H1 (cell line): ENCODE data around the gene GSTCD. TPM values are rescaled to one million over a fixed set of nuclear protein-coding genes. Genes with fewer than 3 reads are reported as not detected.

Experiments used
- CTCF ChIA-PET: fragments of 300-600 bp; sonication (Branson Sonifier 250); formaldehyde crosslinking; loops from one replicate; lab custom pipeline; 2021; ENCODE audit not compliant: partially characterized antibody; lab: Charles Lee
- POLR2A ChIA-PET: fragments of 300-600 bp; sonication (Branson Sonifier 250); formaldehyde crosslinking; loops from one replicate; lab custom pipeline; 2021; ENCODE audit warnings: inconsistent platforms; ENCODE audit not compliant: partially characterized antibody; lab: Charles Lee
- DNase-seq, 2 experiments: peaks; one replicate each; pipeline versions ENCODE4 v3.0.0 to v3.0.0-alpha.2; 2010 to 2022; ENCODE audit warnings: low spot score in 2 of 2, low read depth in 1 of 2, mixed read lengths in 1 of 2
- FAIRE-seq: peaks from 2 replicates; lab custom pipeline; 2011; peaks lifted over from hg19 to GRCh38; lab: Jason Lieb, UNC
- H2AFZ ChIP-seq: 2 replicates; pipeline ENCODE4 v1.8.1; 2012; ENCODE audit warnings: low read length, inconsistent platforms
- H2AK5ac ChIP-seq: 2 replicates; pipeline ENCODE4 v1.6.1; 2013; ENCODE audit warnings: low read depth, low read length
- H2BK120ac ChIP-seq: replicated peaks from 2 replicates; pipeline ENCODE3; 2013; ENCODE audit warnings: low read depth, low read length, inconsistent platforms
- H2BK12ac ChIP-seq: 2 replicates; pipeline ENCODE4 v1.6.1; 2013; ENCODE audit warnings: low read depth, low read length
- H2BK15ac ChIP-seq: 2 replicates; pipeline ENCODE4 v1.6.1; 2013; ENCODE audit warnings: low read length
- H2BK20ac ChIP-seq: 2 replicates; pipeline ENCODE4 v1.6.1; 2013; ENCODE audit warnings: low read length
- H2BK5ac ChIP-seq: 2 replicates; pipeline ENCODE4 v1.6.1; 2013; ENCODE audit warnings: low read depth, low read length
- H3K14ac ChIP-seq: 2 replicates; pipeline ENCODE4 v1.6.1; 2013; ENCODE audit warnings: inconsistent platforms; ENCODE audit not compliant: insufficient read length
- H3K18ac ChIP-seq: 2 replicates; pipeline ENCODE4 v1.6.1; 2013; ENCODE audit warnings: low read length; ENCODE audit errors: extremely low read depth
- H3K23ac ChIP-seq: 2 replicates; pipeline ENCODE4 v1.6.1; 2013; ENCODE audit warnings: inconsistent platforms; ENCODE audit not compliant: insufficient read length
- H3K23me2 ChIP-seq: 2 replicates; pipeline ENCODE4 v1.6.1; 2013; ENCODE audit warnings: low read depth, low read length
- H3K27ac ChIP-seq: 2 replicates; pipeline ENCODE4 v1.6.1; 2011; ENCODE audit warnings: low read depth, low read length, inconsistent platforms
- H3K27me3 ChIP-seq, 4 experiments: replicated peaks in 1 of 4; 1 replicate in 1 of 4; 2 replicates in 3 of 4; pipeline versions ENCODE4 v1.6.1 to v1.8.1; 2011 to 2013; ENCODE audit warnings: low read length in 3 of 4, mild to moderate bottlenecking in 3 of 4, inconsistent platforms in 2 of 4, mixed read lengths in 2 of 4, moderate library complexity in 1 of 4; ENCODE audit not compliant: control insufficient read depth in 3 of 4, insufficient read depth in 3 of 4; ENCODE audit errors: extremely low read depth in 1 of 4
- H3K36me3 ChIP-seq, 4 experiments: 2 replicates each; pipeline versions ENCODE4 v1.6.1 to v1.8.1; 2011 to 2013; ENCODE audit warnings: mild to moderate bottlenecking in 4 of 4, low read length in 3 of 4, moderate library complexity in 2 of 4, control low read depth in 1 of 4, inconsistent platforms in 1 of 4; ENCODE audit not compliant: insufficient read depth in 4 of 4, control insufficient read depth in 2 of 4
- H3K4ac ChIP-seq: replicated peaks from 2 replicates; pipeline ENCODE3; 2013; ENCODE audit warnings: low read length, low read depth, mixed read lengths, inconsistent platforms; ENCODE audit not compliant: insufficient read length
- H3K4me1 ChIP-seq, 4 experiments: replicated peaks in 1 of 4; 1 replicate in 1 of 4; 2 replicates in 3 of 4; pipeline versions ENCODE4 v1.6.1 to v1.8.1; 2011 to 2013; ENCODE audit warnings: low read length in 3 of 4, inconsistent platforms in 2 of 4, mixed read lengths in 1 of 4; ENCODE audit not compliant: insufficient read depth in 4 of 4, control insufficient read depth in 3 of 4
- H3K4me2 ChIP-seq, 2 experiments: 2 replicates each; pipeline versions ENCODE4 v1.6.1 to v1.8.1; 2011 to 2013; ENCODE audit warnings: low read depth in 2 of 2, low read length in 2 of 2, control low read depth in 1 of 2, inconsistent platforms in 1 of 2, mild to moderate bottlenecking in 1 of 2; ENCODE audit not compliant: insufficient read depth in 1 of 2
- H3K4me3 ChIP-seq, 4 experiments: fragments of 200-600, 300-600 bp in 1 of 4; sonication (generic), shearing (Covaris generic), sonication (Bioruptor Twin) in 1 of 4; 2 replicates each; pipeline versions ENCODE4 v1.5.1 to v1.8.1; 2011 to 2016; ENCODE audit warnings: low read length in 4 of 4, low read depth in 3 of 4, control low read depth in 2 of 4, inconsistent platforms in 2 of 4, mild to moderate bottlenecking in 2 of 4, mixed read lengths in 1 of 4, moderate library complexity in 1 of 4; ENCODE audit not compliant: insufficient read depth in 2 of 4; ENCODE audit errors: extremely low read depth in 1 of 4
- H3K56ac ChIP-seq: replicated peaks from 2 replicates; pipeline ENCODE3; 2013; ENCODE audit warnings: low read depth, mild to moderate bottlenecking, mixed read lengths, low read length, inconsistent platforms; ENCODE audit not compliant: insufficient read length
- H3K79me1 ChIP-seq: 2 replicates; pipeline ENCODE4 v1.6.1; 2013; ENCODE audit warnings: low read depth, low read length, control low read depth
- H3K79me2 ChIP-seq, 2 experiments: 2 replicates each; pipeline versions ENCODE4 v1.6.1 to v1.8.1; 2012 to 2013; ENCODE audit warnings: low read length in 2 of 2, mild to moderate bottlenecking in 2 of 2, inconsistent platforms in 1 of 2; ENCODE audit not compliant: insufficient read depth in 2 of 2, control insufficient read depth in 1 of 2
- H3K9ac ChIP-seq, 4 experiments: replicated peaks in 1 of 4; 1 replicate in 1 of 4; 2 replicates in 3 of 4; pipeline versions ENCODE4 v1.6.1 to v1.8.1; 2011 to 2013; ENCODE audit warnings: low read depth in 3 of 4, low read length in 3 of 4, control low read depth in 2 of 4, mild to moderate bottlenecking in 2 of 4, moderate library complexity in 2 of 4, inconsistent platforms in 1 of 4; ENCODE audit errors: extremely low read depth in 1 of 4
- H3K9me3 ChIP-seq, 2 experiments: 2 replicates each; pipeline versions ENCODE4 v1.6.1 to v1.8.1; 2012 to 2013; ENCODE audit warnings: mild to moderate bottlenecking in 2 of 2, moderate library complexity in 2 of 2, control low read depth in 1 of 2, inconsistent platforms in 1 of 2, low read depth in 1 of 2, low read length in 1 of 2, mixed read lengths in 1 of 2; ENCODE audit not compliant: insufficient read depth in 2 of 2
- H4K20me1 ChIP-seq, 2 experiments: replicated peaks in 1 of 2; 2 replicates each; pipeline versions ENCODE3 to v1.8.1; 2011 to 2013; ENCODE audit warnings: inconsistent platforms in 2 of 2, low read length in 2 of 2, mild to moderate bottlenecking in 1 of 2; ENCODE audit not compliant: insufficient read depth in 2 of 2, control insufficient read depth in 1 of 2
- H4K5ac ChIP-seq: 2 replicates; pipeline ENCODE4 v1.6.1; 2013; ENCODE audit warnings: low read length, low read depth, mixed read lengths, inconsistent platforms; ENCODE audit not compliant: insufficient read length
- H4K8ac ChIP-seq: 2 replicates; pipeline ENCODE4 v1.8.0; 2013; ENCODE audit warnings: mild to moderate bottlenecking, moderate library complexity, low read length, inconsistent platforms; ENCODE audit not compliant: insufficient read depth; ENCODE audit errors: extremely low read depth
- H4K91ac ChIP-seq: replicated peaks from 2 replicates; pipeline ENCODE3; 2013; ENCODE audit warnings: low read length, mixed read lengths, inconsistent platforms; ENCODE audit not compliant: insufficient read length
- ASH2L ChIP-seq: fragments of 200-600, 300-600 bp; sonication (generic); IDR thresholded peaks from one replicate; pipeline ENCODE4 v1.7.1; 2017; ENCODE audit warnings: low read length
- BRCA1 ChIP-seq: IDR thresholded peaks from 2 replicates; pipeline ENCODE4 v1.6.1; 2012; ENCODE audit warnings: low read depth, low read length, improper control_type of control experiment
- CHD1 ChIP-seq: IDR thresholded peaks from 2 replicates; pipeline ENCODE4 v1.6.1; 2012; ENCODE audit warnings: low read depth, low read length, improper control_type of control experiment
- E2F6 ChIP-seq: IDR thresholded peaks from 2 replicates; pipeline ENCODE4 v1.6.1; 2012; ENCODE audit warnings: inconsistent platforms
- HDAC6 ChIP-seq: IDR thresholded peaks from one replicate; pipeline ENCODE4 v1.7.1; 2012; ENCODE audit warnings: low read depth, mild to moderate bottlenecking, inconsistent platforms, low read length, moderate library complexity
- JUND ChIP-seq: IDR thresholded peaks from 2 replicates; pipeline ENCODE4 v1.6.1; 2011; ENCODE audit warnings: mild to moderate bottlenecking, improper control_type of control experiment, low read length
- POU5F1 ChIP-seq: IDR thresholded peaks from 2 replicates; pipeline ENCODE4 v1.6.1; 2011; ENCODE audit warnings: low read depth, mild to moderate bottlenecking, low read length, moderate library complexity
- RAD21 ChIP-seq, 2 experiments: IDR thresholded peaks in 1 of 2; conservative IDR thresholded peaks in 1 of 2; 2 replicates each; pipeline ENCODE4 v1.6.1; 2011; ENCODE audit warnings: low read depth in 2 of 2, low read length in 2 of 2, improper control_type of control experiment in 1 of 2, inconsistent platforms in 1 of 2, mild to moderate bottlenecking in 1 of 2, moderate library complexity in 1 of 2
- RBBP5 ChIP-seq: IDR thresholded peaks from 2 replicates; pipeline ENCODE4 v1.7.1; 2012; ENCODE audit warnings: low read depth, mild to moderate bottlenecking, inconsistent platforms, low read length, moderate library complexity, borderline replicate concordance
- RNF2 ChIP-seq: fragments of 200-900, 300-1000 bp; sonication (generic); IDR thresholded peaks from 2 replicates; pipeline ENCODE4 v1.7.1; 2016; ENCODE audit warnings: borderline replicate concordance, low read depth, mild to moderate bottlenecking, antibody characterized with exemption, low read length; ENCODE audit not compliant: poor library complexity, severe bottlenecking; ENCODE audit errors: missing control alignments
- SAP30 ChIP-seq: fragments of 300-600 bp; sonication (generic); IDR thresholded peaks from 2 replicates; pipeline ENCODE4 v1.7.1; 2012; ENCODE audit warnings: low read length, moderate library complexity, mild to moderate bottlenecking, inconsistent platforms; ENCODE audit not compliant: insufficient read depth, insufficient replicate concordance
- SIRT6 ChIP-seq: IDR thresholded peaks from one replicate; pipeline ENCODE4 v1.7.1; 2012; ENCODE audit warnings: low read length, inconsistent platforms
- SRF ChIP-seq: IDR thresholded peaks from 2 replicates; pipeline ENCODE4 v1.6.1; 2011; ENCODE audit warnings: mild to moderate bottlenecking, low read depth, low read length, moderate library complexity
- YY1 ChIP-seq: IDR thresholded peaks from 2 replicates; pipeline ENCODE4 v1.6.1; 2011; ENCODE audit warnings: low read depth, mild to moderate bottlenecking, low read length
- WGBS, 2 experiments: shearing (Covaris generic) in 1 of 2; methylation state at CpG; one replicate each; pipeline versions ENCODE4 v1.1.6 to v1.1.7; 2013 to 2015; ENCODE audit warnings: low lambda C conversion rate in 2 of 2, mixed read lengths in 2 of 2, inconsistent platforms in 1 of 2, low coverage in 1 of 2, missing lambda C conversion rate in 1 of 2; ENCODE audit not compliant: insufficient replicate concordance in 2 of 2, insufficient coverage in 1 of 2, insufficient read length in 1 of 2; ENCODE audit errors: extremely low coverage in 1 of 2, missing lambda C conversion rate in 1 of 2; 5-methylcytosine and 5-hydroxymethylcytosine counted together
- polyA plus RNA-seq, 7 experiments: library from polyadenylated mRNA; depleted of rRNA in 3 of 7; stranded (reverse) in 5 of 7; unstranded in 2 of 7; fragments of >200 nt in 5 of 7; fragments of 200-250 nt in 2 of 7; gene quantifications; 1 replicate in 5 of 7; 2 replicates in 1 of 7; 4 replicates in 1 of 7; pipeline versions ENCODE4 v1.2.1 to v1.2.3, GENCODE V29; 2011 to 2013; ENCODE audit warnings: missing spikeins in 2 of 7, mixed read lengths in 2 of 7
- total RNA-seq: library from RNA; stranded (reverse); fragmentation: NEBNext Ultra II Directional; extraction: Animal tissue kit (Norgen Biotek cat#: 25700); gene quantifications from 2 replicates; pipeline ENCODE4 v1.2.1, GENCODE V29; 2021

The GSTCD gene
- total and polyA plus RNA-seq, 2 of the 8 experiments (the other 6 are each of a cell fraction or from before 2014, with no cell fraction given) = 8.5 to 24.6 TPM

DNA sequence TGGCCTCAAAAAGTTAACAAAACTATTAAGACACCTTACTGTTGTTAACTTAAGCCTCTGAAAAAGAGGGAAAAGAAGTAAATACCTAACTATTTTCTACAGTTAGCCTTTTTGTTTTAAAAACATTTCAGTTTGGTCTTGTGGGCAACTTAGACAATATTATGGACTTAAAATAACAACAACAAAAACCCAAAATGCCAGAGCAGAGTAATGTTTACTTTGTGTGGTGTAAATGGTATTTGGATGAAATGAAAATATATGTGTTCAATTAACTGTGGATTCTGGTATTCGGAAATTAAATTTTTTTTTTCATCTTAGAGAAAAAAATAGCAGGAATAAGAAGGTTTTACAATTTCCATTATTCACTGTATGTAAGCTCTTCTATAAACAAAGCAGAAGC, 107.1 kb downstream of the GSTCD start:
- ChIA-PET POLR2A (no interaction called here), CTCF (no interaction called here)
- Histone ChIP-seq H2BK20ac (no peak overlapping the region), H3K9ac (no peak overlapping the region), H4K8ac (no peak overlapping the region), H3K23me2 (no peaks in the 10 kb centered on the region), H3K36me3 (peaks cover 0 to 3% (median 0%) of the 10 kb centered on the region in 4 experiments; a peak in 1 of 8 replicates), H2BK5ac (no peak overlapping the region), H3K23ac (no peak overlapping the region), H4K5ac (no peak overlapping the region), H3K79me2 (no peaks in the 10 kb centered on the region), H3K4me3 (no peak overlapping the region), H2BK120ac (no peak overlapping the region), H2BK15ac (no peak overlapping the region), H3K27me3 (no peaks in the 10 kb centered on the region), H2AFZ (no peak overlapping the region), H4K20me1 (no peaks in the 10 kb centered on the region), H3K4me2 (no peak overlapping the region), H3K27ac (no peak overlapping the region), H3K4me1 (no peaks in the 10 kb centered on the region), H2AK5ac (no peak overlapping the region), H3K79me1 (no peaks in the 10 kb centered on the region), H3K14ac (no peak overlapping the region), H3K18ac (no peak overlapping the region), H4K91ac (no peak overlapping the region), H3K4ac (no peak overlapping the region), H2BK12ac (no peak overlapping the region), H3K9me3 (no peaks in the 10 kb centered on the region), H3K56ac (no peak overlapping the region)
- DNase-seq = no peak
- FAIRE-seq = no peak
- WGBS, 2 experiments = 84% methylated on average over 1 of the region's 1 CpG; no CpG with 5 or more reads in 1 of the 2 experiments
- TF ChIP-seq HDAC6 = no peak
- TF ChIP-seq E2F6 = no peak
- TF ChIP-seq RBBP5 = no peak
- no peak for TF ChIP-seq CHD1
- TF ChIP-seq SRF = no peak
- TF ChIP-seq POU5F1 = no peak
- no peak for TF ChIP-seq BRCA1
- no peak for TF ChIP-seq JUND
- no peak for TF ChIP-seq SAP30
- no peak for TF ChIP-seq RAD21 (IDR thresholded peaks at IDR 0.05 in 1 of 2, conservative IDR thresholded peaks at IDR 0.05 in 1 of 2; ENCODE audit: low read depth in 2 of 2, low read length in 2 of 2)
- no peak for TF ChIP-seq RNF2
- no peak for TF ChIP-seq SIRT6
- TF ChIP-seq ASH2L = no peak
- TF ChIP-seq YY1 = no peak
